IPS-11a (cell line): ENCODE results near the gene TMEM132D.
"Not testable (repeated sequence)": the region's sequence is repeated elsewhere in the genome, so short reads cannot be mapped to it uniquely, and the experiment has no call there.

Source experiments
- H3K4me3 ChIP-seq: one replicate; pipeline ENCODE4 v1.5.1; 2013; ENCODE audit warnings: low read depth, low read length, control low read depth

The TMEM132D gene

DNA sequence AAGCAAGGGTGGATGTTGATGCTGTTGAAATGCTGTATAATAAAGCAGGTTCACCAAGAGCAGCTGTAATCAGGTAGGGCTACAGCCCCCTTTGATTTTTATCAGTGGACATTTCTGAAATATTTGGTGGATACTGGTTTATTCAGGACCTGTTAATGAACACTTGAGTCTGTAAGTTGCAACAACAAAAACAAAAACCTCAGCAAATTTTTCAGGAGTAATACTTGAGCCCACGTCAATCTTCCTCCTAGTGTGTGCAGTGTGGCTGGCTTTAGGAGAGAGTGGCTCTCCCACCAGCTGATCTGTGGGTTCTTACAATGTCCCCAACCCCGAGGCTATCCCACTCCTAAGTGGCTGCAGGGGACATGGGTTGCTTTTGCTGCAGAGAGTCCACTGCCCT lies 702.8 kb downstream of the TMEM132D start:
- no peak overlapping the region for H3K4me3 ChIP-seq

DNA sequence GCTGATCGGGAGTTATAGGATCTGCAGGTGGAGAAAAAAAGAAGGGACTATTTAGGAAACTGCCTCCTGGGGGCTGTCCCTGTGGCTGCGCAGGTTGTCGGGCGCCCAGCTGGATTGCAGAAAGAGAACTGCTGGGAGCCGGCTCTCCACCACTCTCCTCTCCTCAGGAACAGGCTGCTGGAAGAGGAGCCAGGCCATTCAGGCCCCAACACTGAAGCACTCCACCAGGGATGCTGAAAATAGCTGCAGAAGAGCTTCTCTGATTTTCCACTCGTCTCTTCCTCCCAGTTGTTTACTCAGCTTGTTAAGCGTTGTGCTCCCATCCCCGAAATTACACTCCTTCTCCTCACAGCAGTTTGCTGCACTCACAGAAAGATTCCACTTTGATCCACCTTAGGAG lies 703.2 kb downstream of the TMEM132D start:
- no peak overlapping the region for H3K4me3 ChIP-seq

DNA sequence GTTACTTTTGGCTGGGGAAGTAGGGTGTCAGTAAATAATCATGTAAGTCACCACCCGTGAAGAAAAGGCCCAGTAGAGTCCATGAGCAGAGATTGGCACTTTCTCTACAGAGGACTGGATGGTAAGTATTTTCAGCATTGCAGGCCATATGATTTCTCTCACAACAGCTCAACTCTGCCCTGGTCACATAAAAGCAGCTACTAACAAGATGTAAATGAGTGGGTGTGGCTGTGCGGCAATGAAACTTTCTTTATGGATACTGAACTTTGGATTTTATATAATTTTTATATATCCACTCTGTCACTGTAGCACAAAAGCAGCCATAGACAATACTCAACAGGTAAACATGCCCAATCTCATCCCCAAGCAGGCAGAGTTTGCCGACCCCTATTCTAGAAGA lies 706.9 kb downstream of the TMEM132D start:
- no peak overlapping the region for H3K4me3 ChIP-seq

DNA sequence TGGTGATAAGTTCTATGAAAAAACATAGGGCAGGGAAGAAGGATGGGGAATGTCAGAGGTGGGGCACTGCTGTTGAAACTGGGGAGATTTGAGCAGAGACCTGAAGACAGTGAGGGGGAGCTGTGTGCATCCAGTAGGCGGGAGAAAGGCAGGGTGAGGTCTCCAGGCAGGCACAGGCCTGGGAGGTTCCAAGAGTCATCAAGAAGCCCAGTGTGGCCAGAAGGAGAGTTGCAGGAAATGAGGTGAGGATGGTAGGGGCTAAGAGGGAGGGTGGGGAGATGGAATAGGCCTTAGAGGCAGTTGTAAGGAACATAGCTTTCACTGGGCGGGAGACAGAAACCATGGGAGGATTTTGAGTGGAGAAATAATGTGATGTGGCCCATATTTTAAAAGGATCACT lies 708.7 kb downstream of the TMEM132D start:
- no peak overlapping the region for H3K4me3 ChIP-seq

DNA sequence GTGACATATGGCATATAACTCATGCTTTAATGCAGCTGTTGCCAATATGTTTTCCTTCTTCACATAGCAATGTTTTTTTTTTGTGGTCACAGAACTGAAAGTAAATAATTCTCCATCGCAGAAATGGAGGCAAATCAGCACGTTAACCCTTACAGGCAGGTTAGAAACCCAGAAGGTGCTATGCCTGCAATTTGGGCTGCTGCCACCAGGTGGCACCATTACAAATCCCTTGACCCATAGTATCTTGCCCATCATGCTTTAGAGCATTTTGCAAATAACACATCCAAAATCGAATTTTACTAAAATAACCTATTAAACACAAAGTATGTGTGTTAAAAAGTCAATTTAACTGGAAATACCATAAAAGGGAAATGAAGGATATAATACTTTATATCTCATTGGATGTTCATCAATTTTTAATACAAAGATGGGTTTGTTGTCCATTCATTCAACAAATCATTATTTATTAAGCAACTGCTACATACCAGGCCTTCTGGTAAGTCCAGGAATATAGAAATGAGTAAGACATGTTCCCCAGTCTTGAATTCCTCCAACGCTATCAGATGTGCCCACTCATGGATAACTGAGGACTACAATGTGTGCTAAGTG lies 710.5 kb downstream of the TMEM132D start:
- no peak overlapping the region for H3K4me3 ChIP-seq

DNA sequence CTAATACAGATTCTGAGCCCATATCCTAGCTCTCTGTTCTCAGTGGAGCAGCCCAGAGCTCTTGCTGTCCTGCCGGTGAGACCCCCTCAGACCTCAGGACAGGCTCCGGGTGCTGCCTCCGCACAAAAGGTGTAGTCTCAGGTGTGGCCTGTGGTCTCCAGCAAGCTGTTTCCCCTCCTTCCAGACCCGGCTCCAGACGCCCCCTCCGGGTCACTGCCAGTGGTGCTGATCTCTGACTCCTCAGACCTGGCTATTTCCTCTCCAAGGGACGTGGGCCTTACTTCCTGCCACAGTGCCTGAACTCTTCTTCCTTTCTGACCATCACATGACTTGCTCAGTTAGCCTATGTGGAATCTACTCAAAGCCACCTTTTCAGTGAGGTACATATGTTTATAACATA lies 713.0 kb downstream of the TMEM132D start:
- H3K4me3 ChIP-seq = no peak overlapping the region

DNA sequence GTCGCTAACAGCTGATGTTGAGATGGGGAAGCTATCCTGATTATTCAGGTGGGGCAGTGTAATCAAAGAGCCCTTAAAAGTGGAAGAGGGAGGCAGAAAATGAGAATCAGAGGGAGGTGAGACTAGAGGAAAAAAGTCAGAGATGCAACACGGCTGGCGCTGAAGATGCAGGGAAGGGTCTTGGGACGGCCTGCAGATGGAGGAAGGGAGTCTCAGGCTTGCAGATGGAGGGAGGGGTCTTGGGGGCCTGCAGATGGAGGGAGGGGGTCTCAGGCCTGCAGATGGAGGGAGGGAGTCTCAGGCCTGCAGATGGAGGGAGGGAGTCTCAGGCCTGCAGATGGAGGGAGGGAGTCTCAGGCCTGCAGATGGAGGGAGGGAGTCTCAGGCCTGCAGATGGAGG lies 713.9 kb downstream of the TMEM132D start:
- not testable (repeated sequence) for H3K4me3 ChIP-seq

DNA sequence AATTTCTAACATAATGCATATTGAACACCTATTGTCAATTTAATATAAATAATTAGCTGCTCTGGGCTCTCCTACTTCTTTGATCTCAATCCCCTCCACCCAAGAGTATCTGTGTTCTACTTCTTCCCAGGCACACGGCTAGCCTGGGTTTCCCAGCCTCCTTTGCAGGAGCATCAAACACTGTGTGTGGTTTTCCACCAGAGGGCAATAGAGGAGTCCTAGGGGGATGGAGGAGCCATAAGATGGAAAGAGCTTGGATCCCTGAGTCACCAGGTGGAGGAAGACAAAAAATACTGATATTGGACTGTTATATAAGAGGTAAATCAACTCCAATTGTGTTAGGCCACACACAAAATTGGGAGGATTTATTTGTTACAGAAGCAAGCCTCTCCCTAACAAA lies 716.9 kb downstream of the TMEM132D start:
- no peak overlapping the region for H3K4me3 ChIP-seq

DNA sequence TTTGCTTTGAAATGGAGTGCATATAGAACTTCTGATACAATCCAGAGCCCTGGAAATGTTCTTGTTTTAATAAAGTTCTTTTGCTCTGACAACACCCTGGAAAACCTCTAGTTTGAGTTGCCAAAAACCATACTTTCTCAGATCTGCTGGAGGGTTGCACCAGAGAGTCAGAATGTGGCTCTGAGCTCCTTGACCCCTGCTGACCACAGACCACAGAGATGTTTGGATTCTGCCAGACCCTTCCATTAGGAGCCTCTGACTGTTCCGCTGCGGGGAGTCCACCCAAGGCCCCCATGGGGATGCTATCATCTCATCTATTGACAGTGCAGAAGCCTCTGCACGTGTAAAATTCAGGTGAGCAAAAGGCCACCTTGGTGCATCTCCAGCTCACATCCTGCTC lies 718.0 kb downstream of the TMEM132D start:
- H3K4me3 ChIP-seq = no peak overlapping the region

DNA sequence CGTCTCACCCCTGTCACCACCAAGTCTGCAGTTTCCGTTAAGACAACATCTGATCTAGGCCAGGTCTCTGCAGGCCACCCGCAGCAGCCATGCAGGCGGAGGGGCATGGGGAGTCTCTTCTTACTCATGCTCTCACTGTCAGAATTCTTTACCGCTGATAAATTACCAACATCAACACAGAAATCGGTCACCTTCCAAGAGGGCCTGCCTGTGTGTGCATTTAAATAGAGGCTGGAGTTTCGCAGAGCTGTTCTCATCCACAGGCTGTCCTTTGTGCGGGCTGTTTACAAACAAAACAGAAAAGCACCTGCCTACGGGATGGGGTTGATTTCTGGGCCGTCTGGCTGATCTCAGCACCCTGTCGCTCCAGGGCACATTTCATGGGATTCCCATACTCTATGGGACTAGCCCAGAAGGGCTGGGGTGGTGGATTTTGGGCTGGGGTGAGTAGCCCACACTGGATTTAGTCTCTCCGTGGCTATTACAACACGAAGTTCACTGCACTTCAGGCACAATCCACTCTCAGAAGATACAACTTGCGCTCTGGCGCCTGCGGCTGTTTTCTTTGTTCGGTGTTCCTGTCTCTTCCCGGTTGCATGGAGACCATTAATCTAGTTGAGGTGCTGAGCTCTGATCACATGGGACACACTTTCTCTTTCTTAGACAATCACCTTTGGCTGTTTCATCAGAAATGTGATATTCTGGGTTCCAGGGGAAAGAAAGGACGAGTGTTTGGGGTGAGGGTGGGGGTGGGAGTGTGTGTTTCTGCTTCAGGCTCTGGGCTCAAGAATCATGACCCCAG lies 719.5 kb downstream of the TMEM132D start:
- no peak overlapping the region for H3K4me3 ChIP-seq

DNA sequence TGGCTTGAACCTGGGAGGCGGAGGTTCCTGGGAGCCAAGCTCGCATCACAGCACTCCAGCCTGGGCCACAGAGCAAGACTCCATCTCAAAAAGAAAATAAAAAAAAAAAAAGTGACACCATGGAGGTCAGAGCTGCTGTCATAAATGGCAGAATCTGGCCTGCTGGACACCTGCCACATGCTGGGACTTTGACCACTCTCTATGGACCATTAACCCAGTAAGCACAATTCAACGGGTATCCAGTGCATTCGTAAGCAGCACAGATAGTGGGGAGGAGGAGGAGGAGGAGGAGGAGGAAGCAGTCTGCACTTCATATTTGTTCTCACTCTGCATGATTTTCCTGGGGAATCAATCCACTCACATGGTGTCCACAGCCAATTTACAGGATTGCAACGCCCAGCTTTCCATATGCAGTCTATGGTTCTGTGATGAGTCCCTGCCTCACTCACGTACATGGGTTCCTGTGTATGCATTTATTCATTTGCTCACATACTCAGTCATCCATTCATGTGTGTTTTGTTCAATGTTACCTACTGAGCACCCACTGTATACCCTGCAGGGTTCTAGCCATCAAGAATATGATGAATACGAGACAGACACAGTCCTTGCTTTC lies 723.8 kb downstream of the TMEM132D start:
- no peak overlapping the region for H3K4me3 ChIP-seq

DNA sequence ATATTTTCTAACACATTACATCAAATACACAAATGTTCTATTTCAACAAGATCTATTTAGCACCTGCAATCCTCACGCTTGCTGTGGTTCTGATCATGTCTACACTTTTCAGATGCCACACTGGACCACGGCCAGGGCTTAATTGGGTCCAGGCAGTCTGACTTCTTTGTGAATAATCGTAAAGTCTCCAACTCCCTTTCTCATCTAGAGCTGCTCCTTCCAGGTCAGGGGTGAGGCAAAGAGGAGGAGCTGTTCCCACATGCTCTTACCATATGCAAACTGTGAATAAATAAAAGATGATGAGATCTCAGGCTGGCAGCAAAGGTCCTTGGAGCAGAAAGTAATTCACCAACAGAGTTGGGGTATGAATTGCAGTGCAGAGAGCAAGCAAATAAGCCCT lies 733.9 kb downstream of the TMEM132D start:
- no peak overlapping the region for H3K4me3 ChIP-seq

DNA sequence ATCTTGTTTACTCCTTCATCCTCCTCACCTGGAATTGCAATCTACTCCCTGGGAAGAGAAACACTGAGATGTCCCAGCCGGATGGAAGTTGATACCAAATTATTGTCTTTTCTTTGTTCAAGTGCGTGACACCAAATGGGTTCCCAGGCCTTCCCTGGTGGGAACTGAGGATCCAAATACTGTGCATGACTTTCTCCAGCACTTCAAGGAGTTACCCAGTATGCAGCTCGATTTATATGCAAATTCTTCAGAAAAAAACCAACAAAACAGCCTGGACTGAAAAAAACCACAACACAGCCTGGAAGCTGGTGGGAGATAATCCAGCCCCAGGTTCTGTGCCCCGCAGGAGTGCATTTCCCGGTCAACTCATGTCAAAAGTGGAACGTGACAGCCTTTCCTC lies 740.0 kb downstream of the TMEM132D start:
- H3K4me3 ChIP-seq = no peak overlapping the region

DNA sequence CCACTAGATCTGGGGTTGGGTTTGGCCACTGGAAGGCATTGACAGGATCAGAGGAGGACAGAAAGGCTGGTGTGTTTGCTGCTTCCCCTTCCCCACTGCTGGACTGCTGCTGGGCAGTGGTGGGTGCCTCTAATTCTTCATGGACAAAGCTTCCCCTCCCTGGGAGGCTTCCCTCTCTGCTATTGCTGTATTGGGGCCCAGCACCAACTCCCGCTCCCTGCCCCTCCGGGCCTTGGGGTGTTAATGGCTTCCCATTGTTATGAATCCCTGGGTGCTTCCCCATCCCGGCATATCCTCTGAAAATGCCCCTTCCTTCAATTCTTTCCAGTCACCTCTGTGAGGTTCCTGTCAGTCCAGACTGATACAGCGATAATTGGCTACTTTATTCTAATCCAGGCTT lies 740.4 kb downstream of the TMEM132D start:
- H3K4me3 ChIP-seq = no peak overlapping the region

DNA sequence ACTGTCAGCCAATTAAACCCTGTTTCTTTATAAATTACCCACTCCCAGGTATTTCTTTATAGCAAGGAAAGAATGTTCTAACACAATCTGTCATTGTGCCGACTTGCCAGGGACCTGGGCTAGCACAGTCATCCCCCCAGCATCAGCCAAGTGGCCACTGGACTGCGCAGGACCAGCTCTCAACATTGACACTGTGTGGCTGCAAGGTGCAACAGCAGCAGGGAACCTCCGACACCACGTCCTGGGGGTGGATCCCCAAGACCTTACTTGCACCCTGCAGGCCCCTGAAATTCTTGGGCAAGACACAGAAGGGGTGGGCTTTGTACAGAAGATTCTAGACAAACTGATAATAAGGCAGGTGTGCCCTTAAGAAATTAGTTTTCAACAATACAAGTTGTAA lies 741.0 kb downstream of the TMEM132D start:
- no peak overlapping the region for H3K4me3 ChIP-seq

DNA sequence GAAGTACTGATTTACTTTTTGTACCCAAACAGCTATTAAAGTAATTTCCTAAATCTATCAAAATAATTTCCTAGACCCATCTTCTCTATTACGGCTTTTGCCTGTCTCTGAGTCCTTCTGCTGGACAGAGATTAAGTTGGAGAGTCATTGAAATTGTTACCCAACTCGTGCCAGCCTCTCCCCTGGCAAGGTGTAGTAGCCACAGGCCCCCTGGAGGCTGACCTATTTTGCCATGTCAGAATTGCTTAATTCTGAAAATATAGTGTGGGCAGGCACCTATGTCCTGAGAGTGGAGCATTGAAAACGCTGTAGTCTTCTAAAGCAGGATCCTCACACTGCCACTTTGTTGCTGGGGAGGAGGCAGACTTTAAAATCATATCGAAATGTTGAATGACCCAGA lies 742.3 kb downstream of the TMEM132D start:
- H3K4me3 ChIP-seq = no peak overlapping the region

DNA sequence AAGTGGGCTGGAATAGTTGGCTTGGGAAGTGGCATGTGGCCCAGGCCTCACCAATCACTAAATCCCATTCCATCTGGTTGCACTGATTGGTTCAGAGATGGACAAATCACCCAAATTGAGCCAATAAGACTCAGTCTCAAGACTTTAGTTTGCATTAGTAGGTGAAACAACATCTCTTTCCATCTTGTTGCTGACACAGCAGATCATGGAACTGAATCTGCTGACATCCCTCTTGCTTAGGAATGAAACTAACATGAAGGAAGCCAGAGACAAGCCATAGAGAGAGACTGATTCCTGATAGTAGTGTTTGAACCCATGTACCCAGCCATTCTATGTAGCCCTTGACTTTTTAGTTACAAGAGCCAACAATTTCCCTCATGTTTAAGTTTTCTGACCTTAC lies 743.5 kb downstream of the TMEM132D start:
- H3K4me3 ChIP-seq = no peak overlapping the region

DNA sequence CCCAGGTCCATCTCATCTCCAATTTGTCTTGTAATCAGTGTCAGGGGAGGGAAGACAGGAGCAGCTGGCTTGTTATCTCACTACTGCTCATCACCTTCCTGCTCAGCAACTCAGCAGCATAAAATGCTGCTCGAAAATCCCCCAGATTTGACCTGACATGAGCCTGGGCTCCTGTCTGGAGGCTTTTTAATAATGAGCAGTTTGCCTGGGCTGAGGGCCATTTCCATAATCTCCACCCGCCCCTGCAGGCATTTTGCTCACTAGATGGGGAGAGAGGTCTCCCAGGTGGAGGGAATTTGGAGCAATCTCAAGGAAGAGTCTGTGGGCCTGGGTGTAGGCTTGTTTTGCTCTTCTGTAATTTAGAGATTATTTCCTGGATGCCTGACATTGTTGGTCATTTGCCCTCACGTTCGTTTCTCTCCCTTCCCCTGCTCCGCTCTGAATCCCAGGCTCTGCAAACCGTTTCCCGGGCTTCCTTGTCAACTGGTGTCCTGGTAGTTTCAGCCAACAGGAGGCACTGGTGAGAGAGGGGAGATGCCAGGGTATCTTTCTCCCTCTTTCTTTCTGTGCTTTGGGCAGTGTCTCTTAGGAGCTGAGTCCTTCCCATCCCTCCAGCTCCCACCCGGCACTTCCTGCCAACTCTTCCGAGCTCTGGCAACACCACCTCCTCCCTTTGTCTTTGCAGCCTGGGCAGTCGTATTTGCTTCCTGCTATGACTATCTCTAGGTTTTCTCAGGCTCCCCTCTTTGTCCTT lies 751.3 kb downstream of the TMEM132D start:
- no peak overlapping the region for H3K4me3 ChIP-seq

DNA sequence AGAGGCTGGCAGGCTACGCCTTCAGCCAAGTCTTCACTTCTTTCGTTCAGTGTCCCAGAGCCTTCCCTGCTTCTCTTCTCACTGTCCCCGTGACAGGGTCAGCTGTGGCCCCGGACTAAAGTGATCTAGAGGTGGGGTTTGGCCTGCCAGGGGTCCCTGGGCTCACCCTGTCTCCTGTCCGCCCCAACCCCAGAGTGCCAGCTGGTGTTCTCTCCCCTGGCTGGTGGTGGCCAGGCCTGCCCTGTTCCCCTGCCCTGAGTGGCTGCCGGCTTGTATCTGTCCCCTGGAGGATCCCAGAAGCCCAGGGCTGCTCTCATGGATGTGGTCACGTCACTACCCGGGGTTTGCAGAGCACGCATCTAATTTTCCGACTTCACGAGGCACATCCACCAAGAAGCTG lies 753.1 kb downstream of the TMEM132D start:
- no peak overlapping the region for H3K4me3 ChIP-seq

DNA sequence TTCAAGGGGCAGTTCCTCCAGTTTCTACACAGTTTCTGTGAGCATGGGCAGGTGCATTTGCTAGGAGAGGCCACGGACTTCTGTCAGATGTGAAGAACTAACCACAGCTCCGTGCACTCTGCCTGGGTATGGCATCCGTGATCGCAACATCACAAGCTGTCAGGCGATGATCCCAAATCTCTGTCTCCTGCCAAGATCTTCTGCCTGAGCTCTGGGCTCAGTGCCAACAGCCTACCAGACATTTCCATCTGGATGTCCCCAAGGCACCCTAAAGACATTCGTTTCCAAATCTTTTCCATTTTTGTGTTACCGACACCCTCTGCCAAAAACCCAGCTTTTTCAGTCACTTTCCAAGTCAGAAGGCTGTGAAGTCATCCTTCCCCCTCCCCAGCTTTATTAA lies 758.4 kb downstream of the TMEM132D start:
- H3K4me3 ChIP-seq = no peak overlapping the region

DNA sequence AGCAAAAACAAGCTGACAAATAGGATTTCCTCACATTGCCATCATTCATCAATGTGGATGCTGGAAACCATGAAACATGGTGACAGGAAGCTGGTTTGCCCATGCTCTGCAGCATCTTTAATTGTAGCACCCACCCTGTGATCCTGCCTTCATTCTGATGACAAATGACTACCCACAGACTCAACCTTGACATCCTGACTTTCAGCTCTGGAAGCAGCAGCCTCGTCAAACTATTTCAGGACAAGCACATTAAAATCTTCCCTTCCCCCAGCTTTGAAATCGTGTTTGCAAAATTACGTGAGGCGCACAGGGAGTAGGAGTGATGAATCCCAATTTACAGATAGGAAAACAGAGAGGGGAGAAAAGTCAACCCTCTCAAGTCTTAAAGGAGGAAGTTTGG lies 765.0 kb downstream of the TMEM132D start:
- no peak overlapping the region for H3K4me3 ChIP-seq
